Activated T-cell treated with anti-CD3 and anti-CD28 coated beads, Interleukin-2, amount 50 U/mL, for 24 hours (primary cell): Measurements from ENCODE around the gene NLK.
"Not testable (repeated sequence)": the region's sequence is repeated elsewhere in the genome, so short reads cannot be mapped to it uniquely, and the experiment has no call there.

Experiments
- DNase-seq: peaks from one replicate; pipeline ENCODE4 v3.0.0-alpha.2; 2020
- H3K27ac Mint-ChIP-seq: 2 replicates; pipeline ENCODE4 v1.8.0; 2020; ENCODE audit warnings: mild to moderate bottlenecking, mixed read lengths
- H3K27me3 Mint-ChIP-seq: 2 replicates; pipeline ENCODE4 v1.8.0; 2020; ENCODE audit warnings: mixed read lengths
- H3K36me3 Mint-ChIP-seq: 2 replicates; pipeline ENCODE4 v1.8.0; 2020; ENCODE audit warnings: low read depth, mixed read lengths
- H3K4me1 Mint-ChIP-seq: 2 replicates; pipeline ENCODE4 v1.8.0; 2020; ENCODE audit warnings: low read depth, mixed read lengths
- H3K4me3 Mint-ChIP-seq: 2 replicates; pipeline ENCODE4 v1.8.0; 2020; ENCODE audit warnings: mild to moderate bottlenecking, moderate library complexity, mixed read lengths
- H3K9me3 Mint-ChIP-seq: 2 replicates; pipeline ENCODE4 v1.8.0; 2020; ENCODE audit warnings: mixed read lengths

NLK gene

GRCh38 chr17:28042657-28042720 is at the start of gene NLK:
TSS of gene NLK (plus strand) at chr17:28042677. CDS start at chr17:28042874, 197 bp downstream.
- Mint-ChIP-seq H3K27me3 (no peaks in the 10 kb centered on the region), H3K36me3 (peaks cover 21% of the 10 kb centered on the region), H3K9me3 (no peaks in the 10 kb centered on the region), H3K4me1 (peaks cover 62% of the 10 kb centered on the region), H3K4me3 (peak within 1 kb of the TSS; percentile 85), H3K27ac (peak within 1 kb of the TSS; percentile 90)
- DNase-seq: no peak

GRCh38 chr17:27993161-27993695 is 49.2 kb upstream of the NLK start:
- Mint-ChIP-seq H3K9me3 (no peaks in the 10 kb centered on the region), H3K4me1 (no peaks in the 10 kb centered on the region), H3K27me3 (peaks cover 12% of the 10 kb centered on the region), H3K36me3 (no peaks in the 10 kb centered on the region), H3K27ac (no peak overlapping the region), H3K4me3 (no peak overlapping the region)
- DNase-seq: no peak

- H3K27ac Mint-ChIP-seq: no peak overlapping the region
- H3K4me1 Mint-ChIP-seq: no peaks in the 10 kb centered on the region
- H3K36me3 Mint-ChIP-seq: no peaks in the 10 kb centered on the region
- no peaks in the 10 kb centered on the region for H3K9me3 Mint-ChIP-seq
- DNase-seq: no peak
- peaks cover 14% of the 10 kb centered on the region for H3K27me3 Mint-ChIP-seq
- no peak overlapping the region for H3K4me3 Mint-ChIP-seq
These were observed 48.7 kb upstream of the NLK start for GRCh38 chr17:27993723-27994310.

- Mint-ChIP-seq H3K4me1 (no peaks in the 10 kb centered on the region), H3K9me3 (no peaks in the 10 kb centered on the region), H3K27me3 (peaks cover 15% of the 10 kb centered on the region), H3K27ac (no peak overlapping the region), H3K4me3 (no peak overlapping the region), H3K36me3 (no peaks in the 10 kb centered on the region)
- DNase-seq: no peak
These were observed 47.9 kb upstream of the NLK start for GRCh38 chr17:27994586-27994985.

- DNase-seq: no peak
- no peaks in the 10 kb centered on the region for H3K4me1 Mint-ChIP-seq
- H3K36me3 Mint-ChIP-seq: no peaks in the 10 kb centered on the region
- H3K27ac Mint-ChIP-seq: no peak overlapping the region
- no peaks in the 10 kb centered on the region for H3K9me3 Mint-ChIP-seq
- H3K27me3 Mint-ChIP-seq: peaks cover 18% of the 10 kb centered on the region
- no peak overlapping the region for H3K4me3 Mint-ChIP-seq
These were observed 46.9 kb upstream of the NLK start for GRCh38 chr17:27995554-27995953.

- H3K4me1 Mint-ChIP-seq: no peaks in the 10 kb centered on the region
- H3K4me3 Mint-ChIP-seq: no peak overlapping the region
- no peak for DNase-seq
- no peaks in the 10 kb centered on the region for H3K36me3 Mint-ChIP-seq
- peaks cover 17% of the 10 kb centered on the region for H3K27me3 Mint-ChIP-seq
- H3K27ac Mint-ChIP-seq: no peak overlapping the region
- H3K9me3 Mint-ChIP-seq: no peaks in the 10 kb centered on the region
These were observed 46.1 kb upstream of the NLK start for GRCh38 chr17:27996202-27997043.

GRCh38 chr17:27997044-27997401 is 45.5 kb upstream of the NLK start:
- no peaks in the 10 kb centered on the region for H3K36me3 Mint-ChIP-seq
- no peak overlapping the region for H3K27ac Mint-ChIP-seq
- no peaks in the 10 kb centered on the region for H3K4me1 Mint-ChIP-seq
- DNase-seq: no peak
- H3K9me3 Mint-ChIP-seq: no peaks in the 10 kb centered on the region
- H3K27me3 Mint-ChIP-seq: peaks cover 17% of the 10 kb centered on the region
- H3K4me3 Mint-ChIP-seq: no peak overlapping the region

- Mint-ChIP-seq H3K36me3 (no peaks in the 10 kb centered on the region), H3K9me3 (no peaks in the 10 kb centered on the region), H3K27me3 (peaks cover 17% of the 10 kb centered on the region), H3K4me1 (no peaks in the 10 kb centered on the region), H3K27ac (no peak overlapping the region), H3K4me3 (no peak overlapping the region)
- no peak for DNase-seq
These were observed 45.0 kb upstream of the NLK start for GRCh38 chr17:27997522-27997921.

- Mint-ChIP-seq H3K27ac (no peak overlapping the region), H3K4me3 (no peak overlapping the region), H3K36me3 (no peaks in the 10 kb centered on the region), H3K27me3 (peaks cover 11% of the 10 kb centered on the region), H3K4me1 (no peaks in the 10 kb centered on the region), H3K9me3 (no peaks in the 10 kb centered on the region)
- no peak for DNase-seq
These were observed 41.3 kb upstream of the NLK start for GRCh38 chr17:28001149-28001548.

- Mint-ChIP-seq H3K9me3 (no peaks in the 10 kb centered on the region), H3K36me3 (no peaks in the 10 kb centered on the region), H3K27me3 (peaks cover 3% of the 10 kb centered on the region), H3K4me1 (no peaks in the 10 kb centered on the region), H3K4me3 (no peak overlapping the region), H3K27ac (no peak overlapping the region)
- no peak for DNase-seq
These were observed 38.1 kb upstream of the NLK start for GRCh38 chr17:28004344-28004743.

- H3K27me3 Mint-ChIP-seq, H3K4me1 Mint-ChIP-seq, H3K9me3 Mint-ChIP-seq, H3K36me3 Mint-ChIP-seq, H3K4me3 Mint-ChIP-seq, DNase-seq, H3K27ac Mint-ChIP-seq: not testable (repeated sequence)
These were observed 34.6 kb upstream of the NLK start for GRCh38 chr17:28007925-28008324.

- no peaks in the 10 kb centered on the region for H3K9me3 Mint-ChIP-seq
- no peak for DNase-seq
- peaks cover 9% of the 10 kb centered on the region for H3K27me3 Mint-ChIP-seq
- no peak overlapping the region for H3K4me3 Mint-ChIP-seq
- H3K27ac Mint-ChIP-seq: no peak overlapping the region
- no peaks in the 10 kb centered on the region for H3K4me1 Mint-ChIP-seq
- no peaks in the 10 kb centered on the region for H3K36me3 Mint-ChIP-seq
These were observed 34.0 kb upstream of the NLK start for GRCh38 chr17:28008513-28008912.

GRCh38 chr17:28010406-28010805 is 32.1 kb upstream of the NLK start:
- no peak overlapping the region for H3K4me3 Mint-ChIP-seq
- H3K27ac Mint-ChIP-seq: no peak overlapping the region
- no peaks in the 10 kb centered on the region for H3K36me3 Mint-ChIP-seq
- no peaks in the 10 kb centered on the region for H3K9me3 Mint-ChIP-seq
- H3K27me3 Mint-ChIP-seq: peaks cover 14% of the 10 kb centered on the region
- DNase-seq: no peak
- H3K4me1 Mint-ChIP-seq: no peaks in the 10 kb centered on the region

- Mint-ChIP-seq H3K4me1 (no peaks in the 10 kb centered on the region), H3K27ac (no peak overlapping the region), H3K9me3 (no peaks in the 10 kb centered on the region), H3K27me3 (peaks cover 22% of the 10 kb centered on the region), H3K4me3 (no peak overlapping the region), H3K36me3 (no peaks in the 10 kb centered on the region)
- DNase-seq: no peak
These were observed 23.9 kb upstream of the NLK start for GRCh38 chr17:28018439-28019070.

GRCh38 chr17:28020515-28020914 is 22.0 kb upstream of the NLK start:
- Mint-ChIP-seq H3K4me3 (no peak overlapping the region), H3K4me1 (no peaks in the 10 kb centered on the region), H3K27me3 (peaks cover 16% of the 10 kb centered on the region), H3K36me3 (no peaks in the 10 kb centered on the region), H3K9me3 (no peaks in the 10 kb centered on the region), H3K27ac (no peak overlapping the region)
- DNase-seq: no peak
